ENCODE measurements around the gene ADGRL2.

ADGRL2 gene

GRCh38 chr1:82034812-82035211 is 234.1 kb downstream of the ADGRL2 start:
- DNase-seq (ENCODE audit: low spot score) = no peak
- no peak for TF ChIP-seq CTCF (IDR thresholded peaks at IDR 0.05; ENCODE audit: extremely low read depth, missing control alignments)

Data from GM20000 (cell line).